ENCODE measurements around the gene SDSL. TPM values are rescaled to one million over a fixed set of nuclear protein-coding genes. Genes with fewer than 3 reads are reported as not detected.

The SDSL gene
- polyA plus RNA-seq, 3 donors, result 4.6 to 10.0 (median 6.5) TPM

- Mint-ChIP-seq H3K36me3 (no peaks in the 10 kb centered on the region), H3K9me3 (peaks cover 0 to 12% (median 9%) of the 10 kb centered on the region in 7 donors), H3K27me3 (ENCODE audit: low read depth in 3 of 3) (peaks cover 12 to 26% (median 21%) of the 10 kb centered on the region in 3 donors), H3K27ac (peak overlapping the region in 6 of 7 donors; percentile 6 to 83 (median 74)), H3K4me3 (no peak overlapping the region), H3K4me1 (peaks cover 20% of the 10 kb centered on the region)
- Histone ChIP-seq H3K36me3 (replicated peaks in 1 of 2; ENCODE audit: control insufficient read depth in 1 of 2, insufficient read depth in 2 of 2, low read length in 2 of 2) (no peaks in the 10 kb centered on the region), H3K4me3 (replicated peaks in 1 of 3; ENCODE audit: low read depth in 2 of 3, low read length in 3 of 3) (no peak overlapping the region), H3K9me3 (replicated peaks in 1 of 2; ENCODE audit: control insufficient read depth in 1 of 2, insufficient read depth in 1 of 2, low read length in 2 of 2) (peaks cover 0 to 6% of the 10 kb centered on the region in 2 donors), H3K27ac (ENCODE audit: low read depth in 1 of 2, low read length in 2 of 2) (peak overlapping the region in 1 of 2 donors; percentile 4), H3K79me2 (ENCODE audit: insufficient read depth, low read length) (no peaks in the 10 kb centered on the region), H2AFZ (ENCODE audit: insufficient read depth, low read depth, low read length, poor library complexity, severe bottlenecking) (no peak overlapping the region), H3K4me1 (ENCODE audit: control insufficient read depth in 1 of 2, insufficient read depth in 2 of 2, low read length in 2 of 2) (peaks cover 0 to 7% of the 10 kb centered on the region in 2 donors), H3K4me2 (replicated peaks; ENCODE audit: extremely low read depth, low read length, poor library complexity, severe bottlenecking) (no peak overlapping the region), H4K20me1 (ENCODE audit: insufficient read depth, low read length) (no peaks in the 10 kb centered on the region), H3K27me3 (ENCODE audit: control insufficient read depth in 2 of 2, insufficient read depth in 2 of 2, low read length in 2 of 2) (no peaks in the 10 kb centered on the region), H3K9ac (ENCODE audit: insufficient read depth, low read length, poor library complexity, severe bottlenecking) (no peak overlapping the region)
- DNase-seq, result peak; percentile 72 to 82 (median 72)
- TF ChIP-seq, protein P1, sequence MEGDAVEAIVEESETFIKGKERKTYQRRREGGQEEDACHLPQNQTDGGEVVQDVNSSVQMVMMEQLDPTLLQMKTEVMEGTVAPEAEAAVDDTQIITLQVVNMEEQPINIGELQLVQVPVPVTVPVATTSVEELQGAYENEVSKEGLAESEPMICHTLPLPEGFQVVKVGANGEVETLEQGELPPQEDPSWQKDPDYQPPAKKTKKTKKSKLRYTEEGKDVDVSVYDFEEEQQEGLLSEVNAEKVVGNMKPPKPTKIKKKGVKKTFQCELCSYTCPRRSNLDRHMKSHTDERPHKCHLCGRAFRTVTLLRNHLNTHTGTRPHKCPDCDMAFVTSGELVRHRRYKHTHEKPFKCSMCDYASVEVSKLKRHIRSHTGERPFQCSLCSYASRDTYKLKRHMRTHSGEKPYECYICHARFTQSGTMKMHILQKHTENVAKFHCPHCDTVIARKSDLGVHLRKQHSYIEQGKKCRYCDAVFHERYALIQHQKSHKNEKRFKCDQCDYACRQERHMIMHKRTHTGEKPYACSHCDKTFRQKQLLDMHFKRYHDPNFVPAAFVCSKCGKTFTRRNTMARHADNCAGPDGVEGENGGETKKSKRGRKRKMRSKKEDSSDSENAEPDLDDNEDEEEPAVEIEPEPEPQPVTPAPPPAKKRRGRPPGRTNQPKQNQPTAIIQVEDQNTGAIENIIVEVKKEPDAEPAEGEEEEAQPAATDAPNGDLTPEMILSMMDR (IDR thresholded peaks at IDR 0.05), result no peak
- WGBS (ENCODE audit: insufficient coverage), result no CpG with 5 or more reads among the region's 6 CpGs
- intact Hi-C loops (cut with micrococcal nuclease), result no loop called here
These were observed 23.5 kb downstream of the SDSL start for GRCh38 chr12:113445544-113446171.

DNA sequence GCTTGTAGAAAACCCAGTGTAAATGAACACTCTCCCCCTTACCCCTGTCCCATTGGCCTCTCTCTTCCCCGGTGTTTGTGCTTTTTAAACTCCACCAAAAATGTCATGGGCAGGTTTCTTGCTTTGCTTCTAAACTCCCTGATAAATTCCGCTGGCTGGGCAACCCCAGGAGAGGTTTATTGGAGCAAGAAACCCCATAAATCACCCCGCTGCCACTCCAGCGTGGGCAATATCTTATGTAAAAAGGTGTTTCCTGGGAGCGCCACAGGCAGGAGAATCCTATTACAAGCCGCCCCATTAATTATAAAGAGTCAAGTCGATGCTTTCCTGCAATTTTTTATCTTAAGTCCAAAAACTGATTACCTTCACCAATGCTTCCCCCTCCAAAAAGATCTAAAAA is 26.7 kb downstream of the SDSL start:
- H3K4me1 Mint-ChIP-seq, result peaks cover 20% of the 10 kb centered on the region
- H3K9ac ChIP-seq (ENCODE audit: insufficient read depth, low read length, poor library complexity, severe bottlenecking), result no peak overlapping the region
- H3K4me2 ChIP-seq (replicated peaks; ENCODE audit: extremely low read depth, low read length, poor library complexity, severe bottlenecking), result no peak overlapping the region
- no peak overlapping the region for H3K4me3 ChIP-seq (replicated peaks in 1 of 3; ENCODE audit: low read depth in 2 of 3, low read length in 3 of 3)
- no peaks in the 10 kb centered on the region for H3K36me3 Mint-ChIP-seq
- no peak overlapping the region for H2AFZ ChIP-seq (ENCODE audit: insufficient read depth, low read depth, low read length, poor library complexity, severe bottlenecking)
- H3K27me3 ChIP-seq (ENCODE audit: control insufficient read depth in 2 of 2, insufficient read depth in 2 of 2, low read length in 2 of 2), result peaks cover 0 to 2% of the 10 kb centered on the region in 2 donors
- no peaks in the 10 kb centered on the region for H3K79me2 ChIP-seq (ENCODE audit: insufficient read depth, low read length)
- H3K27me3 Mint-ChIP-seq (ENCODE audit: low read depth in 3 of 3), result peaks cover 17 to 35% (median 30%) of the 10 kb centered on the region in 3 donors
- peaks cover 0 to 7% of the 10 kb centered on the region in 2 donors for H3K4me1 ChIP-seq (ENCODE audit: control insufficient read depth in 1 of 2, insufficient read depth in 2 of 2, low read length in 2 of 2)
- no peaks in the 10 kb centered on the region for H3K36me3 ChIP-seq (replicated peaks in 1 of 2; ENCODE audit: control insufficient read depth in 1 of 2, insufficient read depth in 2 of 2, low read length in 2 of 2)
- H3K9me3 ChIP-seq (replicated peaks in 1 of 2; ENCODE audit: control insufficient read depth in 1 of 2, insufficient read depth in 1 of 2, low read length in 2 of 2), result peaks cover 0 to 6% of the 10 kb centered on the region in 2 donors
- peaks cover 0 to 12% (median 9%) of the 10 kb centered on the region in 7 donors for H3K9me3 Mint-ChIP-seq
- H3K4me3 Mint-ChIP-seq, result peak overlapping the region in 1 of 2 donors; percentile 70
- 50% methylated on average over 1 of the region's 7 CpGs for WGBS (ENCODE audit: insufficient coverage)
- H4K20me1 ChIP-seq (ENCODE audit: insufficient read depth, low read length), result no peaks in the 10 kb centered on the region
- no peak overlapping the region for H3K27ac ChIP-seq (ENCODE audit: low read depth in 1 of 2, low read length in 2 of 2)
- no peak overlapping the region for H3K27ac Mint-ChIP-seq
- intact Hi-C loops (cut with micrococcal nuclease), result no loop called here
- TF ChIP-seq, protein P1 (IDR thresholded peaks at IDR 0.05), result no peak
- no peak for DNase-seq

Measured in CD14-positive monocyte (primary cell).